ENCODE data around the gene UNC13D.
"Not testable (repeated sequence)": the region's sequence is repeated elsewhere in the genome, so short reads cannot be mapped to it uniquely, and the experiment has no call there.

UNC13D gene

GRCh38 chr17:75874323-75875181, 30.3 kb upstream of the UNC13D start:
- DNase-seq (ENCODE audit: low spot score): no peak

- DNase-seq (ENCODE audit: low spot score): no peak
Measured at GRCh38 chr17:75873587-75874322, 29.6 kb upstream of the UNC13D start.

- peak; percentile 70 for DNase-seq (ENCODE audit: low spot score)
Measured at GRCh38 chr17:75872434-75873351, 28.5 kb upstream of the UNC13D start.

- not testable (repeated sequence) for DNase-seq (ENCODE audit: low spot score)
Measured at GRCh38 chr17:75870228-75870627, 26.0 kb upstream of the UNC13D start.

GRCh38 chr17:75869282-75870141, 25.3 kb upstream of the UNC13D start:
- DNase-seq (ENCODE audit: low spot score): peak; percentile 89

- not testable (repeated sequence) for DNase-seq (ENCODE audit: low spot score)
Measured at GRCh38 chr17:75868730-75869281, 24.6 kb upstream of the UNC13D start.

- DNase-seq (ENCODE audit: low spot score): not testable (repeated sequence)
Measured at GRCh38 chr17:75865404-75866188, 21.4 kb upstream of the UNC13D start.

GRCh38 chr17:75864887-75865286, 20.7 kb upstream of the UNC13D start:
- not testable (repeated sequence) for DNase-seq (ENCODE audit: low spot score)

- no peak for DNase-seq (ENCODE audit: low spot score)
Measured at GRCh38 chr17:75864448-75864871, 20.3 kb upstream of the UNC13D start.

- no peak for DNase-seq (ENCODE audit: low spot score)
Measured at GRCh38 chr17:75861927-75862317, 17.7 kb upstream of the UNC13D start.

GRCh38 chr17:75859358-75859757, 15.2 kb upstream of the UNC13D start:
- not testable (repeated sequence) for DNase-seq (ENCODE audit: low spot score)

GRCh38 chr17:75856062-75856756, 12.0 kb upstream of the UNC13D start:
- DNase-seq (ENCODE audit: low spot score): no peak

GRCh38 chr17:75855310-75856061, 11.3 kb upstream of the UNC13D start, which contains the start of gene WBP2:
WBP2 (minus strand) TSS chr17:75855335; CDS start chr17:75855297, 38 bp downstream.
- peak; percentile 100 for DNase-seq (ENCODE audit: low spot score)

GRCh38 chr17:75854881-75855309, 10.7 kb upstream of the UNC13D start:
- DNase-seq (ENCODE audit: low spot score): no peak

- DNase-seq (ENCODE audit: low spot score): peak; percentile 41
Measured at GRCh38 chr17:75854101-75854748, 10.0 kb upstream of the UNC13D start.

- DNase-seq (ENCODE audit: low spot score): no peak
Measured at GRCh38 chr17:75853433-75853832, 9.2 kb upstream of the UNC13D start.

GRCh38 chr17:75851693-75851991, 7.4 kb upstream of the UNC13D start:
- DNase-seq (ENCODE audit: low spot score): not testable (repeated sequence)

Measured in globus pallidus (tissue), 1 donor.